MM.1S (cell line): ENCODE data around the gene PRRG1.

ENCODE experiments used
- CTCF ChIP-seq: fragments of 300-600 bp; sonication (generic); IDR thresholded peaks from 2 replicates; pipeline ENCODE4 v1.5.1; 2016; ENCODE audit warnings: antibody characterized with exemption, low read length, mixed read lengths
- EZH2 ChIP-seq: fragments of 300-600 bp; sonication (generic); optimal IDR thresholded peaks from 2 replicates; pipeline ENCODE3; 2017; ENCODE audit warnings: low read depth, mild to moderate bottlenecking, antibody characterized with exemption, low read length, mixed read lengths

GRCh38 chrX:37474478-37474877 is 125.3 kb downstream of the PRRG1 start:
- TF ChIP-seq EZH2: no peak
- TF ChIP-seq CTCF: no peak
